Measurements from ENCODE around the gene RRP8.

Gene RRP8

GRCh38 chr11:6603287-6604080, at the start of gene RRP8, which contains the start of gene ILK:
Gene RRP8, minus strand, starts transcription at chr11:6603616. Its CDS starts 114 bp downstream, at chr11:6603502.
Gene ILK, plus strand, starts transcription at chr11:6603774. Its CDS starts 498 bp downstream, at chr11:6604272.
- DNase-seq, result peak; percentile 66

GRCh38 chr11:6653097-6653496, 49.7 kb upstream of the RRP8 start:
- DNase-seq, result no peak

GRCh38 chr11:6652182-6652581, 48.8 kb upstream of the RRP8 start:
- DNase-seq, result no peak

- DNase-seq, result no peak
Observed at GRCh38 chr11:6650980-6651379, 47.6 kb upstream of the RRP8 start.

GRCh38 chr11:6650104-6650503, 46.7 kb upstream of the RRP8 start:
- DNase-seq, result no peak

GRCh38 chr11:6648501-6648900, 45.1 kb upstream of the RRP8 start:
- DNase-seq, result no peak

GRCh38 chr11:6647836-6648235, 44.4 kb upstream of the RRP8 start:
- DNase-seq, result no peak

GRCh38 chr11:6646918-6647679, 43.7 kb upstream of the RRP8 start:
- DNase-seq, result no peak

- DNase-seq, result no peak
Observed at GRCh38 chr11:6646576-6646917, 43.1 kb upstream of the RRP8 start.

- no peak for DNase-seq
Observed at GRCh38 chr11:6646071-6646470, 42.7 kb upstream of the RRP8 start.

GRCh38 chr11:6642957-6643356, 39.5 kb upstream of the RRP8 start:
- DNase-seq, result no peak

- no peak for DNase-seq
Observed at GRCh38 chr11:6640985-6641701, 37.7 kb upstream of the RRP8 start.

GRCh38 chr11:6640036-6640984, 36.9 kb upstream of the RRP8 start:
- DNase-seq, result no peak

- DNase-seq, result peak; percentile 13
Observed at GRCh38 chr11:6638429-6638828, 35.0 kb upstream of the RRP8 start.

GRCh38 chr11:6637871-6638270, 34.5 kb upstream of the RRP8 start:
- no peak for DNase-seq

GRCh38 chr11:6636480-6636879, 33.1 kb upstream of the RRP8 start:
- no peak for DNase-seq

GRCh38 chr11:6635082-6635932, 31.9 kb upstream of the RRP8 start:
- no peak for DNase-seq

- DNase-seq, result no peak
Observed at GRCh38 chr11:6634534-6634933, 31.1 kb upstream of the RRP8 start.

- DNase-seq, result no peak
Observed at GRCh38 chr11:6633422-6634408, 30.3 kb upstream of the RRP8 start.
